CD14-positive monocyte (primary cell): ENCODE data around the gene ALDH1L2. TPM values are rescaled to one million over a fixed set of nuclear protein-coding genes. Genes with fewer than 3 reads are reported as not detected.

Experiments used
- DNase-seq, 3 donors: peaks; one replicate each; pipeline ENCODE4 v3.0.0-alpha.2; 2011 to 2022
- H2AFZ ChIP-seq: 2 replicates; pipeline ENCODE4 v1.6.0; 2012; ENCODE audit warnings: mild to moderate bottlenecking, low read depth, low read length, inconsistent platforms; ENCODE audit not compliant: insufficient read depth, poor library complexity, severe bottlenecking
- H3K27ac ChIP-seq, 2 donors: 1 replicate in 1 of 2; 2 replicates in 1 of 2; pipeline ENCODE4 v1.5.1; 2012 to 2013; ENCODE audit warnings: low read length in 2 of 2, control low read depth in 1 of 2, inconsistent platforms in 1 of 2, low read depth in 1 of 2, mild to moderate bottlenecking in 1 of 2
- H3K27me3 ChIP-seq, 2 donors: one replicate each; pipeline versions ENCODE4 v1.6.0 to v1.6.1; 2011 to 2013; ENCODE audit warnings: low read length in 2 of 2; ENCODE audit not compliant: control insufficient read depth in 2 of 2, insufficient read depth in 2 of 2
- H3K36me3 ChIP-seq, 2 donors: replicated peaks in 1 of 2; 1 replicate in 1 of 2; 2 replicates in 1 of 2; pipeline versions ENCODE4 v1.5.1 to v1.6.1; 2012 to 2013; ENCODE audit warnings: low read length in 2 of 2, control low read depth in 1 of 2, inconsistent platforms in 1 of 2, mild to moderate bottlenecking in 1 of 2; ENCODE audit not compliant: insufficient read depth in 2 of 2, control insufficient read depth in 1 of 2
- H3K4me1 ChIP-seq, 2 donors: 1 replicate in 1 of 2; 2 replicates in 1 of 2; pipeline versions ENCODE4 v1.5.1 to v1.6.1; 2012 to 2013; ENCODE audit warnings: low read length in 2 of 2, control low read depth in 1 of 2, inconsistent platforms in 1 of 2, mild to moderate bottlenecking in 1 of 2, moderate library complexity in 1 of 2; ENCODE audit not compliant: insufficient read depth in 2 of 2, control insufficient read depth in 1 of 2
- H3K4me2 ChIP-seq: replicated peaks from 2 replicates; pipeline ENCODE3; 2012; ENCODE audit warnings: low read length, moderate library complexity, mild to moderate bottlenecking; ENCODE audit not compliant: poor library complexity, severe bottlenecking; ENCODE audit errors: extremely low read depth
- H3K4me3 ChIP-seq, 3 experiments: fragments of 200-600 bp in 1 of 3; sonication (generic) in 1 of 3; replicated peaks in 1 of 3; 1 replicate in 2 of 3; 2 replicates in 1 of 3; pipeline ENCODE4 v1.5.1; 2011 to 2013; ENCODE audit warnings: low read length in 3 of 3, mild to moderate bottlenecking in 3 of 3, control low read depth in 2 of 3, low read depth in 2 of 3, inconsistent platforms in 1 of 3, moderate library complexity in 1 of 3
- H3K79me2 ChIP-seq: 2 replicates; pipeline ENCODE4 v1.6.0; 2012; ENCODE audit warnings: mild to moderate bottlenecking, control low read depth, inconsistent platforms, low read length, moderate library complexity; ENCODE audit not compliant: insufficient read depth
- H3K9ac ChIP-seq: 2 replicates; pipeline ENCODE4 v1.6.0; 2017; ENCODE audit warnings: low read length, mild to moderate bottlenecking; ENCODE audit not compliant: insufficient read depth, poor library complexity, severe bottlenecking
- H3K9me3 ChIP-seq, 2 donors: replicated peaks in 1 of 2; 1 replicate in 1 of 2; 2 replicates in 1 of 2; pipeline versions ENCODE4 v1.5.1 to v1.6.1; 2012 to 2013; ENCODE audit warnings: low read length in 2 of 2, control low read depth in 1 of 2; ENCODE audit not compliant: control insufficient read depth in 1 of 2, insufficient read depth in 1 of 2
- H4K20me1 ChIP-seq: 2 replicates; pipeline ENCODE4 v1.6.0; 2012; ENCODE audit warnings: mild to moderate bottlenecking, low read length, control low read depth, moderate library complexity; ENCODE audit not compliant: insufficient read depth
- H3K27ac Mint-ChIP-seq, 7 donors: one replicate each; pipeline ENCODE4 v1.8.0; 2020; ENCODE audit warnings: mild to moderate bottlenecking in 7 of 7, mixed read lengths in 7 of 7, moderate library complexity in 6 of 7, inconsistent platforms in 2 of 7
- H3K27me3 Mint-ChIP-seq, 3 donors: one replicate each; pipeline ENCODE4 v1.8.0; 2021 to 2022; ENCODE audit warnings: low read depth in 3 of 3, mild to moderate bottlenecking in 3 of 3, mixed read lengths in 3 of 3, moderate library complexity in 3 of 3, inconsistent platforms in 1 of 3
- H3K36me3 Mint-ChIP-seq, 2 donors: one replicate each; pipeline ENCODE4 v1.8.0; 2020; ENCODE audit warnings: mixed read lengths in 2 of 2, inconsistent platforms in 1 of 2, mild to moderate bottlenecking in 1 of 2
- H3K4me1 Mint-ChIP-seq: one replicate; pipeline ENCODE4 v1.8.0; 2020; ENCODE audit warnings: mild to moderate bottlenecking, mixed read lengths
- H3K4me3 Mint-ChIP-seq, 2 donors: one replicate each; pipeline ENCODE4 v1.8.0; 2020; ENCODE audit warnings: mild to moderate bottlenecking in 2 of 2, mixed read lengths in 2 of 2, moderate library complexity in 1 of 2
- H3K9me3 Mint-ChIP-seq, 7 donors: one replicate each; pipeline ENCODE4 v1.8.0; 2020 to 2022; ENCODE audit warnings: mixed read lengths in 7 of 7, mild to moderate bottlenecking in 6 of 7, moderate library complexity in 6 of 7, inconsistent platforms in 2 of 7
- WGBS: methylation state at CpG from one replicate; pipeline ENCODE4 v1.1.5; 2013; ENCODE audit warnings: missing lambda C conversion rate; ENCODE audit not compliant: insufficient coverage; 5-methylcytosine and 5-hydroxymethylcytosine counted together
- intact Hi-C, 2 donors: fragments of 100-400 bp; cut with micrococcal nuclease; formaldehyde crosslinking; loops; one replicate each; pipeline versions ENCODE4 v1.15.0 to v1.15.1; 2023
- polyA plus RNA-seq, 3 donors: library from polyadenylated mRNA; depleted of rRNA in 1 of 3; unstranded in 2 of 3; stranded (reverse) in 1 of 3; fragments of 300-500 nt in 2 of 3; fragments of >200 nt in 1 of 3; fragmentation: Illumina TruSeq in 2 of 3; gene quantifications; 1 replicate in 2 of 3; 2 replicates in 1 of 3; pipeline ENCODE4 v1.2.3, GENCODE V29; 2012 to 2021
- TF ChIP-seq, protein P1 (sequence below): fragments of 200-600 bp; IDR thresholded peaks from one replicate; pipeline ENCODE4 v1.8.0; 2022; ENCODE audit warnings: antibody characterized with exemption, mild to moderate bottlenecking

Gene ALDH1L2
- polyA plus RNA-seq, 3 donors: 0.03 to 0.20 TPM; not detected in 1

DNA sequence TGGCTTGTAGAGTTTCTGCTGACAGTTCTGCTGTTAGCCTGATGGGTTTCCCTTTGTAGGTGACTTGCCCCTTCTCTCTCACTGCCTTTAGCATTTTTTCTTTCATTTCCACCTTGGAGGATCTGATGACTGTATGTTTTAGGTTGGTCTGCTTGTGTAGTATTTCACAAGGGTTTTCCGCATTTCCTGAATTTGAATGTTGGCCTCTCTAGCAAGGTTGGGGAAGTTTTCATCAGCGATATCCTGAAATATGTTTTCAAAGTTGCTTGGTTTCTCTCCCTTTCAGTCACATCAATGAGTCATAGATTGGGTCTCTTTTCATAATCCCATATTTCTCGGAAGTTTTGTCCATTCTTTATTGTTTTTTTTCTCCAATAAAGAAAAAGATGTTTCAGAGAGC, 86.7 kb downstream of the ALDH1L2 start:
- TF ChIP-seq, protein P1, sequence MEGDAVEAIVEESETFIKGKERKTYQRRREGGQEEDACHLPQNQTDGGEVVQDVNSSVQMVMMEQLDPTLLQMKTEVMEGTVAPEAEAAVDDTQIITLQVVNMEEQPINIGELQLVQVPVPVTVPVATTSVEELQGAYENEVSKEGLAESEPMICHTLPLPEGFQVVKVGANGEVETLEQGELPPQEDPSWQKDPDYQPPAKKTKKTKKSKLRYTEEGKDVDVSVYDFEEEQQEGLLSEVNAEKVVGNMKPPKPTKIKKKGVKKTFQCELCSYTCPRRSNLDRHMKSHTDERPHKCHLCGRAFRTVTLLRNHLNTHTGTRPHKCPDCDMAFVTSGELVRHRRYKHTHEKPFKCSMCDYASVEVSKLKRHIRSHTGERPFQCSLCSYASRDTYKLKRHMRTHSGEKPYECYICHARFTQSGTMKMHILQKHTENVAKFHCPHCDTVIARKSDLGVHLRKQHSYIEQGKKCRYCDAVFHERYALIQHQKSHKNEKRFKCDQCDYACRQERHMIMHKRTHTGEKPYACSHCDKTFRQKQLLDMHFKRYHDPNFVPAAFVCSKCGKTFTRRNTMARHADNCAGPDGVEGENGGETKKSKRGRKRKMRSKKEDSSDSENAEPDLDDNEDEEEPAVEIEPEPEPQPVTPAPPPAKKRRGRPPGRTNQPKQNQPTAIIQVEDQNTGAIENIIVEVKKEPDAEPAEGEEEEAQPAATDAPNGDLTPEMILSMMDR: no peak
- Histone ChIP-seq H3K79me2 (no peaks in the 10 kb centered on the region), H4K20me1 (no peaks in the 10 kb centered on the region), H2AFZ (peak overlapping the region; percentile 11), H3K4me1 (peaks cover 42 to 44% of the 10 kb centered on the region in 2 donors), H3K27me3 (no peaks in the 10 kb centered on the region), H3K9me3 (no peaks in the 10 kb centered on the region), H3K4me3 (peak overlapping the region in 1 of 3 experiments; percentile 54), H3K9ac (no peak overlapping the region), H3K36me3 (peaks cover 22 to 65% of the 10 kb centered on the region in 2 donors), H3K4me2 (peak overlapping the region; percentile 52), H3K27ac (peak overlapping the region in 1 of 2 donors; percentile 62)
- intact Hi-C loops: no loop called here
- peak; percentile 18 to 76 (median 49) for DNase-seq
- peaks cover 0 to 2% (median 0%) of the 10 kb centered on the region in 7 donors for H3K9me3 Mint-ChIP-seq
- H3K27ac Mint-ChIP-seq: peak overlapping the region; percentile 21 to 89 (median 64)
- peak overlapping the region in 1 of 2 donors; percentile 75 for H3K4me3 Mint-ChIP-seq
- no peaks in the 10 kb centered on the region for H3K27me3 Mint-ChIP-seq
- peaks cover 43% of the 10 kb centered on the region for H3K4me1 Mint-ChIP-seq
- H3K36me3 Mint-ChIP-seq: peaks cover 72 to 78% of the 10 kb centered on the region in 2 donors
- WGBS: 33% methylated on average over 1 of the region's 3 CpGs

DNA sequence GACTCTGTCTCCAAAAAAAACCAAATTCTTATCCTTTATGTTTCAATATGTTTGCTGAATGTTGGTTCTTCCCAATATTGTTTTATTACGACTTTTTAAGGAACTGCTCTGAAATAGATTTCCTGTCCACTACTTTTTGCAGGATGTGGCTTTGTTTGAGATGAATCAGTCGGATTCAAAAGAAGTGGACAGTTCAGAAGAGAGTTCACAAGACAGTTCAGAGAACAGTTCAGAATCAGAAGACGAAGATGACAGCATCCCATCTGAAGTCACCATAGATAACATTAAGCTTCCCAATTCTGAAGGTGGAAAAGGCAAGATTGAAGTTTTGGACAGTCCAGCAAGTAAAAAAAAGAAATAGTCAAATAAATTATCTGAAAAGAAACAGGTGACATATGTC, 89.9 kb downstream of the ALDH1L2 start:
- Mint-ChIP-seq H3K27me3 (no peaks in the 10 kb centered on the region), H3K9me3 (peaks cover 0 to 3% (median 0%) of the 10 kb centered on the region in 7 donors), H3K36me3 (peaks cover 76% of the 10 kb centered on the region in 2 donors), H3K4me3 (peak overlapping the region in 1 of 2 donors; percentile 58), H3K4me1 (peaks cover 43% of the 10 kb centered on the region), H3K27ac (peak overlapping the region in 4 of 7 donors; percentile 2 to 77 (median 50))
- Histone ChIP-seq H3K4me2 (peak overlapping the region; percentile 21), H3K9me3 (no peaks in the 10 kb centered on the region), H2AFZ (no peak overlapping the region), H3K4me1 (peaks cover 42 to 44% of the 10 kb centered on the region in 2 donors), H3K27me3 (no peaks in the 10 kb centered on the region), H3K36me3 (peaks cover 39 to 65% of the 10 kb centered on the region in 2 donors), H3K4me3 (peak overlapping the region in 1 of 3 experiments; percentile 1), H3K9ac (no peak overlapping the region), H3K79me2 (no peaks in the 10 kb centered on the region), H4K20me1 (no peaks in the 10 kb centered on the region), H3K27ac (no peak overlapping the region)
- TF ChIP-seq, protein P1: no peak
- WGBS: no CpG with 5 or more reads among the region's 3 CpGs
- DNase-seq: peak in 2 of 3 donors; percentile 10 to 29
- intact Hi-C loops: no loop called here
